Stomach (tissue), 4 donors: ENCODE data around the gene URI1.

Experiments used
- POLR2AphosphoS5 ChIP-seq, 3 donors: sonication (generic); formaldehyde crosslinking; IDR thresholded peaks; one replicate each; pipeline ENCODE4 v1.6.1; 2016; ENCODE audit warnings: antibody characterized with exemption in 3 of 3
- TF ChIP-seq, protein P1 (sequence below), 7 experiments: fragments of 450-650 bp in 4 of 7; fragments of 200-600 bp in 3 of 7; sonication (generic) in 3 of 7; IDR thresholded peaks; one replicate each; pipeline ENCODE4 v1.5.1; 2016 to 2019; ENCODE audit warnings: antibody characterized with exemption in 7 of 7, control low read depth in 2 of 7, mild to moderate bottlenecking in 1 of 7

GRCh38 chr19:30047432-30047831, 105.4 kb downstream of the URI1 start:
- TF ChIP-seq, protein P1, sequence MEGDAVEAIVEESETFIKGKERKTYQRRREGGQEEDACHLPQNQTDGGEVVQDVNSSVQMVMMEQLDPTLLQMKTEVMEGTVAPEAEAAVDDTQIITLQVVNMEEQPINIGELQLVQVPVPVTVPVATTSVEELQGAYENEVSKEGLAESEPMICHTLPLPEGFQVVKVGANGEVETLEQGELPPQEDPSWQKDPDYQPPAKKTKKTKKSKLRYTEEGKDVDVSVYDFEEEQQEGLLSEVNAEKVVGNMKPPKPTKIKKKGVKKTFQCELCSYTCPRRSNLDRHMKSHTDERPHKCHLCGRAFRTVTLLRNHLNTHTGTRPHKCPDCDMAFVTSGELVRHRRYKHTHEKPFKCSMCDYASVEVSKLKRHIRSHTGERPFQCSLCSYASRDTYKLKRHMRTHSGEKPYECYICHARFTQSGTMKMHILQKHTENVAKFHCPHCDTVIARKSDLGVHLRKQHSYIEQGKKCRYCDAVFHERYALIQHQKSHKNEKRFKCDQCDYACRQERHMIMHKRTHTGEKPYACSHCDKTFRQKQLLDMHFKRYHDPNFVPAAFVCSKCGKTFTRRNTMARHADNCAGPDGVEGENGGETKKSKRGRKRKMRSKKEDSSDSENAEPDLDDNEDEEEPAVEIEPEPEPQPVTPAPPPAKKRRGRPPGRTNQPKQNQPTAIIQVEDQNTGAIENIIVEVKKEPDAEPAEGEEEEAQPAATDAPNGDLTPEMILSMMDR (IDR thresholded peaks at IDR 0.05) = no peak
- TF ChIP-seq POLR2AphosphoS5 (IDR thresholded peaks at IDR 0.05) = no peak
